Uterus (tissue), 4 donors: ENCODE results near the gene DPP4. TPM values are rescaled to one million over a fixed set of nuclear protein-coding genes. Genes with fewer than 3 reads are reported as not detected.

Source experiments
- DNase-seq, 2 donors: peaks; one replicate each; pipeline ENCODE4 v3.0.0-alpha.2; 2019 to 2020
- H3K27ac ChIP-seq, 2 donors: fragments of 200-600 bp; sonication (generic); 1 replicate in 1 of 2; 2 replicates in 1 of 2; pipeline ENCODE4 v1.5.1; 2016 to 2018
- H3K27me3 ChIP-seq, 2 donors: fragments of 200-600 bp; sonication (generic); one replicate each; pipeline ENCODE4 v1.5.1; 2018 to 2019; ENCODE audit warnings: control low read depth in 1 of 2
- H3K36me3 ChIP-seq, 2 donors: fragments of 200-600 bp; sonication (generic); one replicate each; pipeline ENCODE4 v1.5.1; 2019; ENCODE audit warnings: control low read depth in 1 of 2
- H3K4me1 ChIP-seq, 2 donors: fragments of 200-600 bp; sonication (generic); one replicate each; pipeline ENCODE4 v1.5.1; 2018 to 2019; ENCODE audit warnings: control low read depth in 1 of 2
- H3K4me3 ChIP-seq, 2 donors: fragments of 200-600 bp; sonication (generic); 1 replicate in 1 of 2; 2 replicates in 1 of 2; pipeline ENCODE4 v1.5.1; 2018 to 2019; ENCODE audit warnings: mild to moderate bottlenecking in 1 of 2
- H3K9me3 ChIP-seq, 2 donors: fragments of 200-600 bp; sonication (generic); one replicate each; pipeline ENCODE4 v1.5.1; 2019; ENCODE audit warnings: control low read depth in 1 of 2
- CTCF ChIP-seq, 4 experiments: fragments of 200-600 bp in 2 of 4; fragments of 450-650 bp in 2 of 4; sonication (generic) in 2 of 4; IDR thresholded peaks; one replicate each; pipeline ENCODE4 v1.5.1; 2016 to 2019; ENCODE audit warnings: antibody characterized with exemption in 4 of 4, mild to moderate bottlenecking in 2 of 4, moderate library complexity in 1 of 4
- POLR2A ChIP-seq, 2 donors: fragments of 450-650 bp; IDR thresholded peaks; one replicate each; pipeline ENCODE4 v1.6.1; 2016; ENCODE audit warnings: antibody characterized with exemption in 2 of 2, mild to moderate bottlenecking in 1 of 2, moderate library complexity in 1 of 2
- intact Hi-C: fragments of 100-400 bp; cut with DNase I; formaldehyde crosslinking; loops from one replicate; pipeline ENCODE4 v1.15.1; 2023; ENCODE audit warnings: low total_unique reads
- total RNA-seq, 4 donors: library from RNA; depleted of rRNA in 3 of 4; stranded (reverse); fragments of >200 nt in 3 of 4; gene quantifications; one replicate each; pipeline versions ENCODE4 v1.1.0 to v1.2.4, GENCODE V29; 2014 to 2023
- donor health status: DM: yes; HTN: yes; CAD: no.

Gene DPP4
- total RNA-seq, 4 donors from 2014 or later = 1.8 to 36.3 (median 5.0) TPM

GRCh38 chr2:162017233-162017632, 56.8 kb downstream of the DPP4 start:
- Histone ChIP-seq H3K9me3 (no peaks in the 10 kb centered on the region), H3K36me3 (no peaks in the 10 kb centered on the region), H3K4me1 (no peaks in the 10 kb centered on the region), H3K27ac (no peak overlapping the region), H3K4me3 (no peak overlapping the region), H3K27me3 (no peaks in the 10 kb centered on the region)
- DNase-seq = no peak
- TF ChIP-seq POLR2A (IDR thresholded peaks at IDR 0.05) (no peak), CTCF (IDR thresholded peaks at IDR 0.05) (no peak)
- intact Hi-C loops = no loop called here

GRCh38 chr2:162016080-162016479, 57.9 kb downstream of the DPP4 start:
- intact Hi-C loops = no loop called here
- no peaks in the 10 kb centered on the region for H3K27me3 ChIP-seq

GRCh38 chr2:162014751-162015150, 59.3 kb downstream of the DPP4 start:
- Histone ChIP-seq H3K9me3 (no peaks in the 10 kb centered on the region), H3K36me3 (no peaks in the 10 kb centered on the region), H3K27me3 (no peaks in the 10 kb centered on the region), H3K4me3 (no peak overlapping the region), H3K27ac (peak overlapping the region in 1 of 2 donors; percentile 24), H3K4me1 (no peaks in the 10 kb centered on the region)
- no peak for DNase-seq
- intact Hi-C loops = no loop called here
- TF ChIP-seq CTCF (IDR thresholded peaks at IDR 0.05) (no peak), POLR2A (IDR thresholded peaks at IDR 0.05) (no peak)

More at GRCh38 chr2:162016080-162016479, 57.9 kb downstream of the DPP4 start:
- no peaks in the 10 kb centered on the region for H3K36me3 ChIP-seq
- H3K27ac ChIP-seq = no peak overlapping the region
- DNase-seq = no peak
- H3K4me3 ChIP-seq = no peak overlapping the region
- no peak for TF ChIP-seq CTCF (IDR thresholded peaks at IDR 0.05)
- no peak for TF ChIP-seq POLR2A (IDR thresholded peaks at IDR 0.05)
- H3K4me1 ChIP-seq = no peaks in the 10 kb centered on the region
- H3K9me3 ChIP-seq = no peaks in the 10 kb centered on the region

GRCh38 chr2:162013514-162014475, 60.2 kb downstream of the DPP4 start:
- intact Hi-C loops = no loop called here
- no peaks in the 10 kb centered on the region for H3K4me1 ChIP-seq
- no peaks in the 10 kb centered on the region for H3K27me3 ChIP-seq
- no peaks in the 10 kb centered on the region for H3K36me3 ChIP-seq
- H3K9me3 ChIP-seq = no peaks in the 10 kb centered on the region
- no peak overlapping the region for H3K4me3 ChIP-seq
- H3K27ac ChIP-seq = peak overlapping the region; percentile 16 to 24
- TF ChIP-seq POLR2A (IDR thresholded peaks at IDR 0.05) (peak in 1 of 2 donors; percentile 30), CTCF (IDR thresholded peaks at IDR 0.05) (no peak)
- no peak for DNase-seq

- no peaks in the 10 kb centered on the region for H3K9me3 ChIP-seq
- no peak overlapping the region for H3K27ac ChIP-seq
- TF ChIP-seq POLR2A (IDR thresholded peaks at IDR 0.05) (no peak), CTCF (IDR thresholded peaks at IDR 0.05) (no peak)
- intact Hi-C loops = no loop called here
- H3K4me3 ChIP-seq = no peak overlapping the region
- H3K4me1 ChIP-seq = no peaks in the 10 kb centered on the region
- H3K27me3 ChIP-seq = no peaks in the 10 kb centered on the region
- no peaks in the 10 kb centered on the region for H3K36me3 ChIP-seq
- no peak for DNase-seq
Observed at GRCh38 chr2:162012565-162013058, 61.4 kb downstream of the DPP4 start.
